Measurements from ENCODE around the gene MYH11.

MYH11 gene

GRCh38 chr16:15782573-15783365 is 74.1 kb downstream of the MYH11 start:
- FAIRE-seq (no peak), DNase-seq (ENCODE audit: insufficient read length) (no peak)
- TF ChIP-seq POLR2A (IDR thresholded peaks at IDR 0.05; ENCODE audit: low read depth, low read length) (no peak), TAF1 (IDR thresholded peaks at IDR 0.05; ENCODE audit: borderline replicate concordance, low read depth, low read length) (no peak), POLR2AphosphoS5 (IDR thresholded peaks at IDR 0.05; ENCODE audit: low read depth, low read length) (no peak)

DNA sequence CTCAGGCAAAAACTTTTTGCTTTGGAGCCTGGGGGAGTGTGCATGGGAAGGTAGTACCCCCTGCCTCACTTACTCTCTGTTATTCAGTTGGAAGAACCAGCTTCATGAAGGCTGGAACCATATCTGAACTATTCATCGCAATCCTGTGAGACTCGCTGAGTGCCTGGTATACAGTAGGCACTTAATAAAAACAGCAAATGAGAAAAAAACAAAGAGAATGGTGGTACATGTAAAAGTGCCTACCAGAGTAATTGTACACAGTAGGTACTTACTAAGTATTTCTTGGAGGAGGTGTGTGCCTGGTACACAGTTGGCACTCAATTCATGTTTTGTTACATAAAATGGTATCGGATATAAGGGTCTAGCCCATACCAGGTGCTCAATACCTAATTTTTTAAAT is 75.2 kb downstream of the MYH11 start:
- FAIRE-seq (no peak), DNase-seq (ENCODE audit: insufficient read length) (no peak)
- no peak for TF ChIP-seq TAF1 (IDR thresholded peaks at IDR 0.05; ENCODE audit: borderline replicate concordance, low read depth, low read length)
- TF ChIP-seq POLR2AphosphoS5 (IDR thresholded peaks at IDR 0.05; ENCODE audit: low read depth, low read length): no peak
- TF ChIP-seq POLR2A (IDR thresholded peaks at IDR 0.05; ENCODE audit: low read depth, low read length): no peak

- TF ChIP-seq POLR2AphosphoS5 (IDR thresholded peaks at IDR 0.05; ENCODE audit: low read depth, low read length) (no peak), TAF1 (IDR thresholded peaks at IDR 0.05; ENCODE audit: borderline replicate concordance, low read depth, low read length) (no peak), POLR2A (IDR thresholded peaks at IDR 0.05; ENCODE audit: low read depth, low read length) (no peak)
- DNase-seq (ENCODE audit: insufficient read length): no peak
- no peak for FAIRE-seq
Observed at GRCh38 chr16:15780805-15781204, 76.0 kb downstream of the MYH11 start.

- no peak for FAIRE-seq
- DNase-seq (ENCODE audit: insufficient read length): no peak
- TF ChIP-seq POLR2AphosphoS5 (IDR thresholded peaks at IDR 0.05; ENCODE audit: low read depth, low read length) (no peak), TAF1 (IDR thresholded peaks at IDR 0.05; ENCODE audit: borderline replicate concordance, low read depth, low read length) (no peak), POLR2A (IDR thresholded peaks at IDR 0.05; ENCODE audit: low read depth, low read length) (no peak)
Observed at GRCh38 chr16:15779664-15780351, 77.0 kb downstream of the MYH11 start.

- no peak for DNase-seq (ENCODE audit: insufficient read length)
- TF ChIP-seq TAF1 (IDR thresholded peaks at IDR 0.05; ENCODE audit: borderline replicate concordance, low read depth, low read length) (no peak), POLR2A (IDR thresholded peaks at IDR 0.05; ENCODE audit: low read depth, low read length) (no peak), POLR2AphosphoS5 (IDR thresholded peaks at IDR 0.05; ENCODE audit: low read depth, low read length) (no peak)
Observed at GRCh38 chr16:15778999-15779614, 77.7 kb downstream of the MYH11 start.

DNA sequence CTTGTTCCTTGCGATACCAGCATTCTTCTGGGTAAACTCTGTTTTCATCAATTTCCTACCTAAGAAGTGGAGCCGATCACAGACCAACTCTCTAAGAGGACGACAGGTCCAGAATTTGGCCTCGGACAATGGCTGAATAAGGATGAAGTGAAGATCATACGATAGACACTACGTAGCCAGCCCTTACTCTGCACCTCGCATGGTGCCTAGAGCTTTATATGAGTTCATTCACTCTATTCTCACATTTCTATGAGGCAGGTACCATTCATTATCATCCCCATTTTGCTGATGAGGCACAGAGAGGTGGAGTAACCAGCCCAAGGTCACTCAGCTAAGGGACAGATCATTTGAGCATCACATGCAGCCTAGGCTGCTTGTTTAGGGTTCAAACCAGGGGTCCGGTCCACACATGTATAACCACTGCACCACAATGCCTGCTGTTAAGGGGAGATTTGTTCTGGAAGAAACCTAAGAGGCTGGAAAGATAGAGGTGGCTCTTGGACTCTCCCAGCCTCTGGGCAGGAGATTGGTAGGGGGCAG is 78.6 kb downstream of the MYH11 start:
- DNase-seq (ENCODE audit: insufficient read length) (no peak), FAIRE-seq (no peak)
- no peak for TF ChIP-seq TAF1 (IDR thresholded peaks at IDR 0.05; ENCODE audit: borderline replicate concordance, low read depth, low read length)
- TF ChIP-seq POLR2A (IDR thresholded peaks at IDR 0.05; ENCODE audit: low read depth, low read length): no peak
- no peak for TF ChIP-seq POLR2AphosphoS5 (IDR thresholded peaks at IDR 0.05; ENCODE audit: low read depth, low read length)

More at GRCh38 chr16:15778999-15779614, 77.7 kb downstream of the MYH11 start:
- FAIRE-seq: no peak

- FAIRE-seq (no peak), DNase-seq (ENCODE audit: insufficient read length) (peak; percentile 19)
- TF ChIP-seq POLR2A (IDR thresholded peaks at IDR 0.05; ENCODE audit: low read depth, low read length) (no peak), POLR2AphosphoS5 (IDR thresholded peaks at IDR 0.05; ENCODE audit: low read depth, low read length) (no peak), TAF1 (IDR thresholded peaks at IDR 0.05; ENCODE audit: borderline replicate concordance, low read depth, low read length) (no peak)
Observed at GRCh38 chr16:15777533-15778203, 79.2 kb downstream of the MYH11 start.

DNA sequence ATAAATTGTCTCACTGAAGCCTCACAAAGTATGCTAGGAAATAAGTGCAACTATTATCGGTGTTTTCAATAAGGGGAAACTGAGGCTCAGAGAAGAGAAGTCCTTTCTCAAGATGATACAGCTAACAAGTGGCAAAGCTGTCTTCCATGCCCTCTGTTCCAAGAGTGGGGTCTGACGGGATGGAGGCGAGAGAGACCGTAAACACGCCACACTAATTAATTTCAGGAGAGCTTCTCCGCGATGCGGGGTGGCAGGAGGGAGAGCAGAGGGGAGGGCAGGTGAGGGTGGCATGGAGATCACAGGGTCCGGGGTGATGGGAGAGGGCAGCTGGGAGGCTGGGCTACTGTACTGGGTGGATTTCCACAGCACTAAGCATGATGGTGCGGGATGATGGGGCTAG is 80.3 kb downstream of the MYH11 start:
- no peak for DNase-seq (ENCODE audit: insufficient read length)
- no peak for TF ChIP-seq POLR2AphosphoS5 (IDR thresholded peaks at IDR 0.05; ENCODE audit: low read depth, low read length)
- TF ChIP-seq TAF1 (IDR thresholded peaks at IDR 0.05; ENCODE audit: borderline replicate concordance, low read depth, low read length): no peak
- no peak for TF ChIP-seq POLR2A (IDR thresholded peaks at IDR 0.05; ENCODE audit: low read depth, low read length)
- FAIRE-seq: no peak

DNA sequence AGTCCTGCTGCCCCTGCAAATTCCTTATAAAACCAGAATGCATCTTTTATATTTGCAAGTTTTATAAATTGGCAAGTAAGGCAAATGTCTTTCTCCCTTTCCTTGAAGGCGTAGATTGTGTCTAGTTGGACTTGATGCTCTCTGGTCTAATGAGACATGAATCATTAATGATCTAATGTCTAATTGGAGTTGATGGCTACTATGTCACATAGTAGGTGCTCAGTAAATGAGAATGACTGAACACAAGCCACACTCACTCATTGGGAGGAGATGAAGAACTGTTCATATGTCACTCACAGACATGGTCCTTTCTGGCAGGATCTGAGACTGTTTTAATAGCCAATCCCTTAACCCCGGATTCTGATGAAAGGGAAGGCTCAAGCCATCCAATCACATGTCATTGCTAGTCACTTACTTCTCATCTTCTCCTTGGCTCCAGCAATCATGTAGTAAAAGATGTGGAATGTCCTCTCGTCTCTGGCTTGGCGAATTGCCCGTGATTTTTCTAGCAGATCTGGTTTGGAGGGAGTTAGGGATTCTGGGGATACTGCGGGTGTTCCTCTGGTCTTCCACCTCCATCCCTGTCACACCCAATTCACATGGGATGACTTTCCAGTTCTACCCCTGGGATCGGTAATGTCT is 81.0 kb downstream of the MYH11 start:
- DNase-seq (ENCODE audit: insufficient read length) (no peak), FAIRE-seq (no peak)
- TF ChIP-seq TAF1 (IDR thresholded peaks at IDR 0.05; ENCODE audit: borderline replicate concordance, low read depth, low read length): no peak
- no peak for TF ChIP-seq POLR2A (IDR thresholded peaks at IDR 0.05; ENCODE audit: low read depth, low read length)
- TF ChIP-seq POLR2AphosphoS5 (IDR thresholded peaks at IDR 0.05; ENCODE audit: low read depth, low read length): no peak

GRCh38 chr16:15775209-15775608 is 81.6 kb downstream of the MYH11 start:
- TF ChIP-seq POLR2AphosphoS5 (IDR thresholded peaks at IDR 0.05; ENCODE audit: low read depth, low read length) (no peak), POLR2A (IDR thresholded peaks at IDR 0.05; ENCODE audit: low read depth, low read length) (no peak), TAF1 (IDR thresholded peaks at IDR 0.05; ENCODE audit: borderline replicate concordance, low read depth, low read length) (no peak)
- DNase-seq (ENCODE audit: insufficient read length): no peak
- FAIRE-seq: no peak
